Measurements from ENCODE around the gene CCHCR1. TPM values are rescaled to one million over a fixed set of nuclear protein-coding genes. Genes with fewer than 3 reads are reported as not detected.
A peak's percentile ranks its signal among the peaks of the same experiment; 100 is the strongest.
"Not testable (repeated sequence)": the region's sequence is repeated elsewhere in the genome, so short reads cannot be mapped to it uniquely, and the experiment has no call there.

CCHCR1 gene
- total and polyA plus RNA-seq, 9 of the 15 experiments (the other 6 are each of a cell fraction or from before 2014, with no cell fraction given): 1.2 to 47.3 (median 32.0) TPM

DNA sequence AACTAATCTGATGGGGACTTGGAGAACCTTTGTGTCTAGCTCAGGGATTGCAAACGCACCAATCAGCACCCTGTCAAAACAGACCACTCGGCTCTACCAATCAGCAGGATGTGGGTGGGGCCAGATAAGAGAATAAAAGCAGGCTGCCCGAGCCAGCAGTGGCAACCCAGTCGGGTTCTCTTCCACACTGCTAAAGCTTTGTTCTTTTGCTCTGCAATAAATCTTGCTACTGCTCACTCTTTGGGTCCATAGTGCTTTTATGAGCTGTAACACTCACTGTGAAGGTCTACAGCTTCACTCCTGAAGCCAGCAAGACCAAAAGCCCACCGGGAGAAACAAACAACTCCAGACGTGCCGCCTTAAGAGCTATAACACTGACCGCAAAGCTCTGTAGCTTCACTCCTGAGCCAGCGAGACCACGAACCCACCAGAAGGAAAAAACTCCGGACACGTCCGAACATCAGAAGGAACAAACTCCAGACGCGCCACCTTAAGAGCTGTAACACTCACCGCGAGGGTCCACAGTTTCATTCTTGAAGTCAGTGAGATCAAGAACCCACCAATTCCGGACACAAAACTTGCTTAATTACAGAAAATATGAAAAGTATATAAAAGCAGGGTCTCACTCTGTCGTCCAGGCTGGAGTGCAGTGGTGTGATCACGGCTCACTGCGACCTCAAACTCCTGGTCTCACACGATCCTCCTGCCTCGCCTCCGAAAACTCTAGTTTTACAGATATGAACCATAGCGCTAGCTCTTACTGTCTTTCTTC is 38.8 kb upstream of the CCHCR1 start:
- BruUV-seq (replicated peaks); FAIRE-seq; H3K9me1 ChIP-seq (ENCODE audit: control insufficient read depth, insufficient read depth, low read length); H4K20me1 ChIP-seq (replicated peaks; ENCODE audit: control insufficient read depth, insufficient read depth, low read length); ATAC-seq; H3K9me3 ChIP-seq (replicated peaks; ENCODE audit: control insufficient read depth, insufficient read depth, low read depth, low read length); H3K36me3 ChIP-seq (ENCODE audit: control insufficient read depth, insufficient read depth, low read length); DNase-seq (ENCODE audit: extremely low read depth in 1 of 4, low spot score in 3 of 4); H3K27me3 ChIP-seq (ENCODE audit: control insufficient read depth in 2 of 2, insufficient read depth in 2 of 2, low read length in 2 of 2): not testable (repeated sequence)
- H3K79me2 ChIP-seq (ENCODE audit: control insufficient read depth, insufficient read depth, low read length): peaks cover 31% of the 10 kb centered on the region
- peak overlapping the region; percentile 98 for H3K27ac ChIP-seq (ENCODE audit: extremely low read depth, low read depth, low read length)
- peak overlapping the region in 1 of 2 experiments; percentile 47; a peak in 1 of 4 replicates for H3K9ac ChIP-seq (ENCODE audit: insufficient read depth in 1 of 2, low read depth in 2 of 2, low read length in 2 of 2)
- intact Hi-C loops (cut with micrococcal nuclease) (loop anchor here (1.0 to 10.0 kb wide), 3 partner anchors 171 to 388 kb away; partner anchors contain the start of genes LST1 and LTB), in situ Hi-C loops (cut with MboI) (loop anchor here (5.0 kb wide), 1 partner anchor 171 kb away; no protein-coding TSS in a partner anchor)
- POLR2A ChIA-PET: interaction anchor here (0.6 to 2.7 kb wide), 14 partner anchors 10 to 417 kb away, joined by 3 to 17 read pairs (median 4); partner anchors contain the start of gene MICA
- 60% methylated on average over 21 of the region's 25 CpGs for WGBS (ENCODE audit: insufficient coverage, low coverage, missing lambda C conversion rate)
- peak overlapping the region; percentile 58 for H3K4me3 ChIP-seq
- CTCF ChIA-PET (ENCODE audit: low intra/inter-chr PET ratio): interaction anchor here (0.6 to 2.7 kb wide), 4 partner anchors 89 to 245 kb away, joined by 4 to 29 read pairs (median 8); no protein-coding TSS in a partner anchor
- TF ChIP-seq THRAP3 (IDR thresholded peaks at IDR 0.05; ENCODE audit: borderline replicate concordance) (0 out of 2 replicates have a peak, but pooled peaks have one; percentile 41), HDGF (IDR thresholded peaks at IDR 0.05) (peak; percentile 95), ZSCAN29 (IDR thresholded peaks at IDR 0.05) (peak; percentile 29; the same call in 1 of the 2 replicates), RFX7 (CRISPR knock-in tag; IDR thresholded peaks at IDR 0.05) (0 out of 2 replicates have a peak, but pooled peaks have one; percentile 23), NFYB (IDR thresholded peaks at IDR 0.05; ENCODE audit: extremely low read depth, insufficient read length) (peak; percentile 47), POLR2A (conservative IDR thresholded peaks at IDR 0.05) (peak; percentile 13; the same call in 1 of the 2 replicates), ZNF121 (CRISPR knock-in tag; conservative IDR thresholded peaks at IDR 0.05) (peak; percentile 92), HLTF (IDR thresholded peaks at IDR 0.05) (0 out of 2 replicates have a peak, but pooled peaks have one; percentile 83)
- TF ChIP-seq, protein P1, sequence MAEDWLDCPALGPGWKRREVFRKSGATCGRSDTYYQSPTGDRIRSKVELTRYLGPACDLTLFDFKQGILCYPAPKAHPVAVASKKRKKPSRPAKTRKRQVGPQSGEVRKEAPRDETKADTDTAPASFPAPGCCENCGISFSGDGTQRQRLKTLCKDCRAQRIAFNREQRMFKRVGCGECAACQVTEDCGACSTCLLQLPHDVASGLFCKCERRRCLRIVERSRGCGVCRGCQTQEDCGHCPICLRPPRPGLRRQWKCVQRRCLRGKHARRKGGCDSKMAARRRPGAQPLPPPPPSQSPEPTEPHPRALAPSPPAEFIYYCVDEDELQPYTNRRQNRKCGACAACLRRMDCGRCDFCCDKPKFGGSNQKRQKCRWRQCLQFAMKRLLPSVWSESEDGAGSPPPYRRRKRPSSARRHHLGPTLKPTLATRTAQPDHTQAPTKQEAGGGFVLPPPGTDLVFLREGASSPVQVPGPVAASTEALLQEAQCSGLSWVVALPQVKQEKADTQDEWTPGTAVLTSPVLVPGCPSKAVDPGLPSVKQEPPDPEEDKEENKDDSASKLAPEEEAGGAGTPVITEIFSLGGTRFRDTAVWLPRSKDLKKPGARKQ (CRISPR knock-in tag; IDR thresholded peaks at IDR 0.05): peak; percentile 69; the same call in 1 of the 2 replicates
- TF ChIP-seq, protein P2, sequence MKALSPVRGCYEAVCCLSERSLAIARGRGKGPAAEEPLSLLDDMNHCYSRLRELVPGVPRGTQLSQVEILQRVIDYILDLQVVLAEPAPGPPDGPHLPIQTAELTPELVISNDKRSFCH (CRISPR knock-in tag; IDR thresholded peaks at IDR 0.05): not testable (repeated sequence)
- TF ChIP-seq, protein P2 (tag; IDR thresholded peaks at IDR 0.05): peak; percentile 27; the same call in 1 of the 2 replicates
- H2AFZ ChIP-seq (ENCODE audit: low read depth, low read length): peak overlapping the region; percentile 96
- H3K4me2 ChIP-seq (ENCODE audit: insufficient read depth, low read length): peak overlapping the region; percentile 86
- H3K4me1 ChIP-seq (replicated peaks in 1 of 2; ENCODE audit: control insufficient read depth in 2 of 2, insufficient read depth in 2 of 2, low read length in 2 of 2): peaks cover 5 to 10% of the 10 kb centered on the region in 2 experiments
